K562 (cell line): ENCODE results near the gene IER3IP1. TPM values are rescaled to one million over a fixed set of nuclear protein-coding genes. Genes with fewer than 3 reads are reported as not detected.

Experiments used
- ATAC-seq: fragments of 200-7000 bp; cut with Tn5 transposase; 3 replicates; pipeline ENCODE4 v1.9.1; 2020; ENCODE audit warnings: moderate library complexity
- Bru-seq: library from RNA; stranded (reverse); fragments of 400-500 nt; gene quantifications from one replicate; lab custom pipeline; 2021; lab: Mats Ljungman, UMichigan
- BruChase-seq, 2 experiments: library from RNA; stranded (reverse); fragments of 400-500 nt; gene quantifications; one replicate each; lab custom pipeline; 2021; lab: Mats Ljungman, UMichigan
- BruUV-seq: library from RNA; stranded (reverse); fragments of 400-500 nt; replicated peaks from 2 replicates; lab custom pipeline; 2021; lab: Mats Ljungman, UMichigan
- CTCF ChIA-PET: fragments of 300-600 bp; formaldehyde crosslinking; extraction: SDS; loops from one replicate; lab custom pipeline; 2021; ENCODE audit warnings: low intra/inter-chr PET ratio; lab: Yijun Ruan, JAX
- POLR2A ChIA-PET: fragments of 300-600, 350-650 bp; sonication (Branson Sonifier 250); formaldehyde crosslinking; extraction: SDS; loops from one replicate; lab custom pipeline; 2021; ENCODE audit warnings: antibody characterized with exemption, inconsistent platforms; lab: Yijun Ruan, JAX
- DNase-seq, 4 experiments: peaks; one replicate each; pipeline versions ENCODE4 v3.0.0 to v3.0.0-alpha.2; 2011 to 2018; ENCODE audit warnings: low spot score in 3 of 4, mixed read lengths in 3 of 4; ENCODE audit errors: extremely low read depth in 1 of 4
- FAIRE-seq: peaks from 2 replicates; lab custom pipeline; 2011; peaks lifted over from hg19 to GRCh38; lab: Jason Lieb, UNC
- H2AFZ ChIP-seq: 2 replicates; pipeline ENCODE4 v1.6.0; 2011; ENCODE audit warnings: low read depth, low read length, control low read depth, inconsistent platforms
- H3K27ac ChIP-seq: fragments of 200-600 bp; 3 replicates; pipeline ENCODE4 v1.8.0; 2011; ENCODE audit warnings: low read depth, mild to moderate bottlenecking, control low read depth, inconsistent platforms, low read length, moderate library complexity, mixed read lengths; ENCODE audit errors: extremely low read depth
- H3K27me3 ChIP-seq, 2 experiments: fragments of 300-600 bp in 1 of 2; 2 replicates in 1 of 2; 3 replicates in 1 of 2; pipeline versions ENCODE4 v1.6.0 to v1.8.0; 2011; ENCODE audit warnings: inconsistent platforms in 2 of 2, low read length in 2 of 2, mild to moderate bottlenecking in 1 of 2, mixed read lengths in 1 of 2, moderate library complexity in 1 of 2; ENCODE audit not compliant: control insufficient read depth in 2 of 2, insufficient read depth in 2 of 2
- H3K36me3 ChIP-seq: fragments of 300-600 bp; 3 replicates; pipeline ENCODE4 v1.8.0; 2011; ENCODE audit warnings: mild to moderate bottlenecking, low read length, inconsistent platforms; ENCODE audit not compliant: control insufficient read depth, insufficient read depth
- H3K4me1 ChIP-seq, 2 experiments: fragments of 200-600 bp in 1 of 2; replicated peaks in 1 of 2; 2 replicates in 1 of 2; 3 replicates in 1 of 2; pipeline versions ENCODE4 v1.5.1 to v1.8.0; 2011; ENCODE audit warnings: inconsistent platforms in 2 of 2, low read length in 2 of 2, mild to moderate bottlenecking in 1 of 2, mixed read lengths in 1 of 2, moderate library complexity in 1 of 2; ENCODE audit not compliant: control insufficient read depth in 2 of 2, insufficient read depth in 2 of 2
- H3K4me2 ChIP-seq: 2 replicates; pipeline ENCODE4 v1.6.1; 2011; ENCODE audit warnings: low read length, control low read depth, inconsistent platforms, mixed read lengths; ENCODE audit not compliant: insufficient read depth
- H3K4me3 ChIP-seq: fragments of 200-600 bp; sonication (generic), shearing (Covaris generic); 2 replicates; pipeline ENCODE4 v1.5.1; 2016; ENCODE audit warnings: control low read depth, inconsistent platforms
- H3K79me2 ChIP-seq: fragments of 200-600 bp; 3 replicates; pipeline ENCODE4 v1.8.0; 2011; ENCODE audit warnings: low read length, inconsistent platforms; ENCODE audit not compliant: control insufficient read depth, insufficient read depth
- H3K9ac ChIP-seq, 2 experiments: 2 replicates each; pipeline versions ENCODE4 v1.6.0 to v1.6.1; 2011; ENCODE audit warnings: low read depth in 2 of 2, low read length in 2 of 2, control low read depth in 1 of 2, inconsistent platforms in 1 of 2, mild to moderate bottlenecking in 1 of 2, mixed read lengths in 1 of 2; ENCODE audit not compliant: insufficient read depth in 1 of 2
- H3K9me1 ChIP-seq: one replicate; pipeline ENCODE4 v1.6.0; 2011; ENCODE audit warnings: inconsistent platforms, mild to moderate bottlenecking, low read length, moderate library complexity; ENCODE audit not compliant: control insufficient read depth, insufficient read depth
- H3K9me3 ChIP-seq: replicated peaks from 2 replicates; pipeline ENCODE4 v1.5.1; 2011; ENCODE audit warnings: low read depth, low read length, inconsistent platforms; ENCODE audit not compliant: control insufficient read depth, insufficient read depth
- H4K20me1 ChIP-seq: replicated peaks from 2 replicates; pipeline ENCODE4 v1.6.1; 2011; ENCODE audit warnings: low read length, inconsistent platforms, mixed read lengths; ENCODE audit not compliant: control insufficient read depth, insufficient read depth
- GABPB1 ChIP-seq: sonication (generic); formaldehyde crosslinking; IDR thresholded peaks from 2 replicates; pipeline ENCODE4 v1.8.0; 2022; ENCODE audit warnings: mild to moderate bottlenecking, missing genetic modification reagents
- KLF16 ChIP-seq: IDR thresholded peaks from 2 replicates; pipeline ENCODE4 v1.6.1; 2016; ENCODE audit warnings: antibody characterized with exemption
- MIER1 ChIP-seq: fragments of 450-650 bp; IDR thresholded peaks from 2 replicates; pipeline ENCODE4 v1.6.1; 2016; ENCODE audit warnings: antibody characterized with exemption, mild to moderate bottlenecking, low read depth
- NCOA6 ChIP-seq: fragments of 450-650 bp; IDR thresholded peaks from 2 replicates; pipeline ENCODE4 v1.6.1; 2017; ENCODE audit warnings: mild to moderate bottlenecking
- NRF1 ChIP-seq, 2 experiments: fragments of 450-650 bp; IDR thresholded peaks in 1 of 2; conservative IDR thresholded peaks in 1 of 2; 2 replicates each; pipeline ENCODE4 v1.6.1; 2014; ENCODE audit warnings: mild to moderate bottlenecking in 2 of 2
- XRCC5 ChIP-seq: fragments of 200-400 bp; formaldehyde crosslinking; IDR thresholded peaks from 2 replicates; pipeline ENCODE4 v1.6.1; 2017; ENCODE audit warnings: low read depth, mild to moderate bottlenecking, low read length
- WGBS: fragments of 100-300 bp; shearing (Covaris generic); methylation state at CpG from one replicate; pipeline ENCODE4 v1.1.6; 2016; ENCODE audit warnings: low coverage, mixed read lengths; ENCODE audit not compliant: insufficient coverage; ENCODE audit errors: missing lambda C conversion rate; 5-methylcytosine and 5-hydroxymethylcytosine counted together
- in situ Hi-C: fragments of 300-500 bp; cut with MboI; formaldehyde crosslinking; loops from 4 replicates; pipeline ENCODE4 v1.15.0; 2018; ENCODE audit warnings: inconsistent platforms, mixed read lengths
- intact Hi-C: fragments of 100-400 bp; cut with micrococcal nuclease; formaldehyde crosslinking; loops from 2 replicates; pipeline ENCODE4 v1.14.2; 2022
- long read RNA-seq, 3 experiments: library from polyadenylated mRNA in 2 of 3; library from RNA in 1 of 3; unstranded in 2 of 3; stranded (forward) in 1 of 3; transcript quantifications; one replicate each; pipeline ENCODE4 v2.0.0, GENCODE V29; 2019 to 2022
- polyA minus RNA-seq, 3 experiments: library from RNA; depleted of rRNA, polyadenylated mRNA; stranded (reverse); fragments of >200 nt; gene quantifications; 2 replicates each; pipeline ENCODE4 v1.2.3, GENCODE V29; 2011
- polyA plus RNA-seq, 8 experiments: library from polyadenylated mRNA; depleted of rRNA in 4 of 8; stranded (reverse) in 5 of 8; unstranded in 3 of 8; fragments of >200 nt; fragmentation: Nextera tagmentation in 2 of 8; fragmentation: Illumina TruSeq in 1 of 8; extraction: Ambion mirVana in 2 of 8; extraction: Trizol in 1 of 8; gene quantifications; 2 replicates each; pipeline versions ENCODE4 v1.2.1 to v1.2.3, GENCODE V29; 2011 to 2014; ENCODE audit warnings: inconsistent platforms in 1 of 8, missing spikeins in 1 of 8
- total RNA-seq, 7 experiments: library from RNA; depleted of rRNA in 6 of 7; stranded (reverse); fragments of >200 nt in 6 of 7; fragmentation: Illumina TruSeq in 2 of 7; extraction: Trizol in 2 of 7; gene quantifications; 2 replicates each; pipeline versions ENCODE4 v1.2.1 to v1.2.3, GENCODE V29; 2011 to 2021; ENCODE audit warnings: low replicate concordance in 1 of 7
- TF ChIP-seq, protein P1 (sequence below), 2 experiments: fragments of 450-650 bp; formaldehyde crosslinking in 1 of 2; IDR thresholded peaks; 2 replicates each; pipeline versions ENCODE4 v1.4.0 to v1.6.1; 2014 to 2020; ENCODE audit warnings: mild to moderate bottlenecking in 2 of 2, borderline replicate concordance in 1 of 2, low read depth in 1 of 2

Gene IER3IP1, protein sequence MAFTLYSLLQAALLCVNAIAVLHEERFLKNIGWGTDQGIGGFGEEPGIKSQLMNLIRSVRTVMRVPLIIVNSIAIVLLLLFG
- total RNA-seq (2011; cell fraction: chromatin; rRNA removed; ENCODE audit: low replicate concordance) = 5.3 and 11.3 TPM in 2 replicates
- 5.0 and 8.8 TPM in 2 replicates for total RNA-seq (2011; cell fraction: nucleolus; rRNA removed)
- 10.6 and 18.6 TPM in 2 replicates for total RNA-seq (2011; cell fraction: nucleoplasm; rRNA removed)
- total RNA-seq (2014; rRNA removed) (37.3 and 48.4 TPM in 2 replicates), total RNA-seq (2014; rRNA removed; fragmentation: Illumina TruSeq; extraction: Trizol) (16.9 and 17.9 TPM in 2 replicates), total RNA-seq (2015; rRNA removed; fragmentation: Illumina TruSeq; extraction: Trizol) (18.9 and 21.4 TPM in 2 replicates), total RNA-seq (2021) (9.0 and 10.0 TPM in 2 replicates), polyA plus RNA-seq (2011; rRNA removed) (12.3 and 15.3 TPM in 2 replicates), polyA plus RNA-seq (2014; fragmentation: Illumina TruSeq; extraction: Trizol) (12.0 and 12.6 TPM in 2 replicates), polyA plus RNA-seq (2014; fragmentation: Nextera tagmentation; extraction: Ambion mirVana) (10 to 100 TPM; 29.3 to 38.2 TPM), polyA plus RNA-seq (2014; rRNA removed) (19.9 and 37.2 TPM in 2 replicates), polyA minus RNA-seq (2011; rRNA and poly(A)+ RNA removed) (6.3 and 7.5 TPM in 2 replicates), Bru-seq, nascent RNA (percentile 64 among the genes with signal in this experiment), BruChase-seq, experiment 1, labeled RNA remaining after a 2-hour chase (percentile 80 among the genes with signal in this experiment), BruChase-seq, experiment 2, labeled RNA remaining after a 6-hour chase (percentile 88 among the genes with signal in this experiment)
- polyA plus RNA-seq (2011; cell fraction: cytosol; rRNA removed) = 3.3 and 7.4 TPM in 2 replicates
- 10.8 and 14.3 TPM in 2 replicates for polyA plus RNA-seq (2011; cell fraction: nucleus; rRNA removed)
- polyA plus RNA-seq (2012) = 13.7 and 25.0 TPM in 2 replicates
- 1.9 and 3.0 TPM in 2 replicates for polyA minus RNA-seq (2011; cell fraction: cytosol; rRNA and poly(A)+ RNA removed)
- 3.0 and 4.1 TPM in 2 replicates for polyA minus RNA-seq (2011; cell fraction: nucleus; rRNA and poly(A)+ RNA removed)
- long read RNA-seq, experiment 1, transcript IER3IP1-201 (3 exons, 3,689 nt) = major isoform, 148 of 164 reads
- long read RNA-seq, experiment 1, partial matches to known transcripts = 5 of 164 reads
- long read RNA-seq, experiment 1, other reads (novel, unspliced or antisense) = 11 of 164 reads
- long read RNA-seq, experiment 2, transcript IER3IP1-201 (3 exons, 3,689 nt) = major isoform, 24 of 46 reads
- long read RNA-seq, experiment 2, partial matches to known transcripts = 0 of 46 reads
- long read RNA-seq, experiment 2, other reads (novel, unspliced or antisense) = 22 of 46 reads
- long read RNA-seq, experiment 3, transcript IER3IP1-201 (3 exons, 3,689 nt) = major isoform, 68 of 68 reads
- long read RNA-seq, experiment 3, partial matches to known transcripts = 0 of 68 reads
- long read RNA-seq, experiment 3, other reads (novel, unspliced or antisense) = 0 of 68 reads

DNA sequence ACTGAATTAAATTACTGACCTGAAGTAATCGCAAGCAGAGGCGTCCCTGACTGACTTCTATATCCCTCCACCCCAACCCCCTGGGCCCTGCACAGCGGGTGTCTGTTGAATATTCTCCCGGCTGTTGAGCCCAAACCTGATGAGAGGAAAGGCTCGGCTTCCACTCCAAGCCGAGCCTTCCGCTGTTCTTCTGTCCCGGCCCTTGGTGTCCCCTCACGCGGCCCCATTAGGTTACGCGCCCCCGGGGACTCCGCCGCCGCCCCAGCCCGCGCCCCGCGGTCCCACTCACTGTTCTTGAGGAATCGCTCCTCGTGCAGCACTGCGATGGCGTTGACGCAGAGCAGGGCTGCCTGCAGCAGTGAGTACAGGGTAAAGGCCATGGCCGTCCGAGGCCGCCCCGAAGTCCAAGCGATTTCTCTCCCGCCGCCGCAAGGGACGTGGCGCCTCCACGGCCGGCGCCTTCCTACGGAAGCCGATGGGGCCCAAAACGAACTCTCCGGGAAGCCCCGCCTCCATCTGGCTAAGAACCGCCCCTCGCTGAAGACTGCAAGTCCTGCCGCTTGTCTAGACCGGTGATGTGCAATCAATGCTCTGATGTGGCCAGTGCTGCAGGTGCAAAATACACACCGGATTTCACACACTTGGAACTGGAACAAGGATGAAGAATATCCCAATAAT lies at the start of gene IER3IP1:
IER3IP1 (minus strand) TSS at position 467 of the 678 bp plus-strand sequence; CDS start at position 380, 87 bp downstream.
- Histone ChIP-seq H3K9ac (peak within 1 kb of the TSS; percentile 90 to 96), H3K9me1 (no peaks in the 10 kb centered on the region), H3K27ac (peak within 1 kb of the TSS; percentile 85), H3K27me3 (no peaks in the 10 kb centered on the region), H3K4me2 (peak within 1 kb of the TSS; percentile 83), H3K4me1 (peaks cover 0 to 16% of the 10 kb centered on the region in 2 experiments; a peak in 4 of 5 replicates), H2AFZ (peak within 1 kb of the TSS; percentile 86), H3K4me3 (peak within 1 kb of the TSS; percentile 97), H3K36me3 (no peaks in the 10 kb centered on the region; the same call in 2 of the 3 replicates), H3K79me2 (peaks cover 49% of the 10 kb centered on the region), H3K9me3 (no peaks in the 10 kb centered on the region), H4K20me1 (0 out of 2 replicates have a peak, but pooled peaks cover 9% of the 10 kb centered on the region)
- ATAC-seq (peak; percentile 95), FAIRE-seq (peak; percentile 82), DNase-seq (peak; percentile 80 to 90 (median 81))
- BruUV-seq = no TSS peak
- WGBS = under 1% methylated on average over 21 of the region's 48 CpGs
- ChIA-PET POLR2A (interaction anchor here (0.7 kb wide), 1 partner anchor 9 kb away, joined by 3 read pairs; no protein-coding TSS in a partner anchor), CTCF (no interaction called here)
- in situ Hi-C loops = no loop called here
- intact Hi-C loops = no loop called here
- no peak for TF ChIP-seq NCOA6
- TF ChIP-seq, protein P1, sequence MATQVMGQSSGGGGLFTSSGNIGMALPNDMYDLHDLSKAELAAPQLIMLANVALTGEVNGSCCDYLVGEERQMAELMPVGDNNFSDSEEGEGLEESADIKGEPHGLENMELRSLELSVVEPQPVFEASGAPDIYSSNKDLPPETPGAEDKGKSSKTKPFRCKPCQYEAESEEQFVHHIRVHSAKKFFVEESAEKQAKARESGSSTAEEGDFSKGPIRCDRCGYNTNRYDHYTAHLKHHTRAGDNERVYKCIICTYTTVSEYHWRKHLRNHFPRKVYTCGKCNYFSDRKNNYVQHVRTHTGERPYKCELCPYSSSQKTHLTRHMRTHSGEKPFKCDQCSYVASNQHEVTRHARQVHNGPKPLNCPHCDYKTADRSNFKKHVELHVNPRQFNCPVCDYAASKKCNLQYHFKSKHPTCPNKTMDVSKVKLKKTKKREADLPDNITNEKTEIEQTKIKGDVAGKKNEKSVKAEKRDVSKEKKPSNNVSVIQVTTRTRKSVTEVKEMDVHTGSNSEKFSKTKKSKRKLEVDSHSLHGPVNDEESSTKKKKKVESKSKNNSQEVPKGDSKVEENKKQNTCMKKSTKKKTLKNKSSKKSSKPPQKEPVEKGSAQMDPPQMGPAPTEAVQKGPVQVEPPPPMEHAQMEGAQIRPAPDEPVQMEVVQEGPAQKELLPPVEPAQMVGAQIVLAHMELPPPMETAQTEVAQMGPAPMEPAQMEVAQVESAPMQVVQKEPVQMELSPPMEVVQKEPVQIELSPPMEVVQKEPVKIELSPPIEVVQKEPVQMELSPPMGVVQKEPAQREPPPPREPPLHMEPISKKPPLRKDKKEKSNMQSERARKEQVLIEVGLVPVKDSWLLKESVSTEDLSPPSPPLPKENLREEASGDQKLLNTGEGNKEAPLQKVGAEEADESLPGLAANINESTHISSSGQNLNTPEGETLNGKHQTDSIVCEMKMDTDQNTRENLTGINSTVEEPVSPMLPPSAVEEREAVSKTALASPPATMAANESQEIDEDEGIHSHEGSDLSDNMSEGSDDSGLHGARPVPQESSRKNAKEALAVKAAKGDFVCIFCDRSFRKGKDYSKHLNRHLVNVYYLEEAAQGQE (IDR thresholded peaks at IDR 0.05; ENCODE audit: borderline replicate concordance) = 0 out of 2 replicates have a peak, but pooled peaks have one; percentile 8
- TF ChIP-seq, protein P1 (CRISPR knock-in tag; IDR thresholded peaks at IDR 0.05; ENCODE audit: low read depth) = no peak
- no peak for TF ChIP-seq XRCC5
- TF ChIP-seq NRF1 (conservative IDR thresholded peaks at IDR 0.05 in 1 of 2, IDR thresholded peaks at IDR 0.05 in 1 of 2) = 0 out of 4 replicates have a peak, but pooled peaks of 1 of the 2 experiments have one; percentile 12
- peak; percentile 46; the same call in 1 of the 2 replicates for TF ChIP-seq KLF16
- no peak for TF ChIP-seq MIER1
- no peak for TF ChIP-seq GABPB1
